ENCODE results near the gene CBR4. TPM values are rescaled to one million over a fixed set of nuclear protein-coding genes. Genes with fewer than 3 reads are reported as not detected.
"Not testable (repeated sequence)": the region's sequence is repeated elsewhere in the genome, so short reads cannot be mapped to it uniquely, and the experiment has no call there.

Gene CBR4
- total RNA-seq, 4 donors from 2014 or later, result 9.3 to 15.8 (median 12.4) TPM

DNA sequence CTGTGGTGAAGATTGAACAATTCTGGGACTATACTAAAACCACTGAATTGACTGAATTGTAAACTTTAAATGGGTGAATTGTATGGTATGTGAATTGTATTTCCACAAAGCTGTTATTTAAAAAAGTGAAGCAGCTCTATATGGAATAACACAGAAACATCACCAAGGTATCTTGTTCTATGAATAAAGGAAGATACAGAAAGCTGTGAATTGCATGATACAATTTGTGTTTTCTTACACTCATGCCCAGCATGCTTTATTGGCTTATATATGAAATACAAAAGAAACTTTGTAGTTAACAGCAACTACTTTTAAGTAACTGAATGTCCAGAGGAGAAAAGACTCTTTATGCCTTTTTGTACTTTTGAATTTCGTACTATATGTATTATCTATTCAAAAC is 11.5 kb downstream of the CBR4 start:
- H3K9me3 ChIP-seq, result no peaks in the 10 kb centered on the region
- H3K4me1 ChIP-seq, result peaks cover 0 to 10% (median 6%) of the 10 kb centered on the region in 4 donors
- DNase-seq (ENCODE audit: extremely low spot score), result no peak
- H3K27me3 ChIP-seq, result no peaks in the 10 kb centered on the region
- no peak overlapping the region for H3K27ac ChIP-seq (replicated peaks in 1 of 4)
- H3K36me3 ChIP-seq, result peaks cover 11 to 40% (median 26%) of the 10 kb centered on the region in 4 donors
- intact Hi-C loops (cut with DNase I), result no loop called here
- no peak for TF ChIP-seq EP300 (IDR thresholded peaks at IDR 0.05)
- TF ChIP-seq POLR2A (IDR thresholded peaks at IDR 0.05; ENCODE audit: low read depth), result no peak
- H3K4me3 ChIP-seq, result no peak overlapping the region
- WGBS, result 95% methylated on average over 1 of the region's 1 CpG

DNA sequence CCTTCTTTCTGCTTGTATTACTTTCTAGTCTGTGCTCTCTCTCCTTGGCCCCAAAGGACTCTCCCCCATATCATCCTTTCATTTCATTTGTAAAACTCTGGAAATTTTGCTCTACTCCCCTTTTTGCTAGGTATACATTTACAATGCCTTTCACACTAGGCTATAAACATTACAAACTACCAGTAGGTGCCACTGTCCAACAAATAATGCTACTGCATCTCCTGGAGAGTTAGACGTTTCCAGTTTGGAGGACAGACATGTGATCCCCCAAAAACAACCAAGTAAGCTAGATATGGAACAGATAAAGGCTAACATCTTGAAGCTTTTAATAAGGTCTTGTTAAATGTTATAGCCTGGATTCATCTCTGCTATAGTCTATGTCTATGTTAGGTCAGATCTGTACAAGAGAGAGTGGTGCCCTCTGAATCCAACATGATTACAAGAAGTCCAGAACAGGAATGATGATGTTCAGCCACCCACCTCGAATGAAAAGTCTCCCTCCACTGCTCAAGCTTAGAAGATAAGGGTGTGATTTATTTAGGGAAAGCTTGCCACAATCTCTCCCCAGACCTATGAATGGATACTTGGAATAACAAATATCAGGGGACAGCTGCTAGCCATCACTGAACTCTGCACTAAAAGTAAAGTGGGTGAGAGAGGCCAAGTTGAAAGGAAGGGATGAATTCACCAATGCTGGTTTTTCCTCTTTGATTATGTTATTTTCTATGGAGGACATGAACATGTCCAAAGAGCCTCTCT is 14.3 kb downstream of the CBR4 start:
- Histone ChIP-seq H3K36me3 (peaks cover 6 to 16% (median 11%) of the 10 kb centered on the region in 4 donors), H3K4me1 (peaks cover 0 to 10% (median 6%) of the 10 kb centered on the region in 4 donors), H3K27ac (replicated peaks in 1 of 4) (no peak overlapping the region), H3K9me3 (no peaks in the 10 kb centered on the region), H3K27me3 (no peaks in the 10 kb centered on the region), H3K4me3 (no peak overlapping the region)
- TF ChIP-seq POLR2A (IDR thresholded peaks at IDR 0.05; ENCODE audit: low read depth), result no peak
- TF ChIP-seq, protein P1, sequence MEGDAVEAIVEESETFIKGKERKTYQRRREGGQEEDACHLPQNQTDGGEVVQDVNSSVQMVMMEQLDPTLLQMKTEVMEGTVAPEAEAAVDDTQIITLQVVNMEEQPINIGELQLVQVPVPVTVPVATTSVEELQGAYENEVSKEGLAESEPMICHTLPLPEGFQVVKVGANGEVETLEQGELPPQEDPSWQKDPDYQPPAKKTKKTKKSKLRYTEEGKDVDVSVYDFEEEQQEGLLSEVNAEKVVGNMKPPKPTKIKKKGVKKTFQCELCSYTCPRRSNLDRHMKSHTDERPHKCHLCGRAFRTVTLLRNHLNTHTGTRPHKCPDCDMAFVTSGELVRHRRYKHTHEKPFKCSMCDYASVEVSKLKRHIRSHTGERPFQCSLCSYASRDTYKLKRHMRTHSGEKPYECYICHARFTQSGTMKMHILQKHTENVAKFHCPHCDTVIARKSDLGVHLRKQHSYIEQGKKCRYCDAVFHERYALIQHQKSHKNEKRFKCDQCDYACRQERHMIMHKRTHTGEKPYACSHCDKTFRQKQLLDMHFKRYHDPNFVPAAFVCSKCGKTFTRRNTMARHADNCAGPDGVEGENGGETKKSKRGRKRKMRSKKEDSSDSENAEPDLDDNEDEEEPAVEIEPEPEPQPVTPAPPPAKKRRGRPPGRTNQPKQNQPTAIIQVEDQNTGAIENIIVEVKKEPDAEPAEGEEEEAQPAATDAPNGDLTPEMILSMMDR (IDR thresholded peaks at IDR 0.05), result peak in 1 of 3 experiments; percentile 18
- no peak for DNase-seq (ENCODE audit: extremely low spot score)
- WGBS, result 28% methylated on average over 2 of the region's 2 CpGs
- intact Hi-C loops (cut with DNase I), result no loop called here

DNA sequence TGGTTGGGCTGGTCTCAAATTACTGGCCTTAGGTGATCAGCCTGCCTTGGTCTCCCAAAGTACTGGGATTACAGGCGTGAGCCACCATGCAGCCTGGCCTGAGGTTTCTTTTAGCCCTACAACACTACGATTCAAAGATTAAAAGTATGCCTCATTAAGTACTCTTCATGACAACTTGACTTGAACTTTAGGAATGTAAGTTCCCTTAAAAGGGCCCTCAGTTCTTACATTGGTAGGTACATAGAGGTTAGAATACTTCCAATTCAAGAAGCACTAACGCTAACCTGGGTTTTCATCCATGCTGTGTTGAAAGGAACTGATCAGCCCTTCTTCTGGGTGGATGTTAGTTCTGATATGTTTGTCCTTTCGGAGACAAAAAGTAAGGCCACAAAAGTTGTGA is 15.1 kb downstream of the CBR4 start:
- no peaks in the 10 kb centered on the region for H3K27me3 ChIP-seq
- peaks cover 10 to 19% (median 14%) of the 10 kb centered on the region in 4 donors for H3K36me3 ChIP-seq
- no peak for DNase-seq (ENCODE audit: extremely low spot score)
- WGBS, result 100% methylated on average over 4 of the region's 4 CpGs
- intact Hi-C loops (cut with DNase I), result no loop called here
- H3K4me1 ChIP-seq, result peaks cover 0 to 6% (median 3%) of the 10 kb centered on the region in 4 donors
- H3K4me3 ChIP-seq, result no peak overlapping the region
- TF ChIP-seq POLR2A (IDR thresholded peaks at IDR 0.05; ENCODE audit: low read depth) (no peak), POLR2AphosphoS5 (IDR thresholded peaks at IDR 0.05) (no peak), EP300 (IDR thresholded peaks at IDR 0.05) (no peak)
- TF ChIP-seq, protein P1 (IDR thresholded peaks at IDR 0.05), result no peak
- no peak overlapping the region for H3K27ac ChIP-seq (replicated peaks in 1 of 4)
- H3K9me3 ChIP-seq, result no peaks in the 10 kb centered on the region

DNA sequence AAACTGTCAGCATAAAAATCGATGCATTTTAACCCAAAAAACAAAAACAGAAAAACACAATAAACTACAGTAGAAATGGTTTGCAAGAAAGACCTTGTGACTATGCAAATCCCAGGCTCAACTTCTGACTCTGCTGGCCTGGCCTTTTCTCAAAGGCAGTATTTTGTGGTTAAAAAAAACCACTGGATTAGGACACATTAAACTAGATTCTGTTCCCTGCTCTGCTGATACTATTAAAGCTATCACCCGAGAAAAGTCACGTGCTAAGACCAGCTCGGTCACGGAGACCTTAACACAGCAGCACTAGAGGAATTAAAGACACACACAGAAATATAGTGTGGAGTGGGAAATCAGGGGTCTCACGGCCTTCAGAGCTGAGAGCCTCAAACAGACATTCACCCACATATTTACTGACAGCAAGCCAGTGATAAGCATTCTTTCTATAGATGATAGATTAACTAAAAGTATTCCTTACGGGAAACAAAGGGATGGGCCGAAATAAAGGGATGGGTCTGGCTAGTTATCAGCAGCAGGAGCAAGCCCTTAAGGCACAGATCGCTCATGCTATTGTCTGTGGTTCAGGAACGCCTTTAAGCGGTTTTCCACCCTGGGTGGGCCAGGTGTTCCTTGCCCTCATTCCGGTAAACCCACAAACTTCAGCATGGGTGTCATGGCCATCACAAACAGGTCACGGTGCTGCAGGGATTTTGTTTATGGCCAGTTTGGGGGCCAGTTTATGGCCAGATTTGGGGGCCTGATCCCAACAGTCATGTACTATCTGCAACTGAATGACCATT is 16.1 kb downstream of the CBR4 start:
- 90% methylated on average over 13 of the region's 13 CpGs for WGBS
- Histone ChIP-seq H3K4me1 (no peaks in the 10 kb centered on the region), H3K9me3 (no peaks in the 10 kb centered on the region), H3K4me3 (no peak overlapping the region), H3K36me3 (peaks cover 9 to 21% (median 10%) of the 10 kb centered on the region in 4 donors), H3K27ac (replicated peaks in 1 of 4) (no peak overlapping the region), H3K27me3 (no peaks in the 10 kb centered on the region)
- intact Hi-C loops (cut with DNase I), result no loop called here
- TF ChIP-seq POLR2AphosphoS5 (IDR thresholded peaks at IDR 0.05) (no peak), POLR2A (IDR thresholded peaks at IDR 0.05; ENCODE audit: low read depth) (no peak), EP300 (IDR thresholded peaks at IDR 0.05) (no peak)
- TF ChIP-seq, protein P1 (IDR thresholded peaks at IDR 0.05), result no peak
- no peak for DNase-seq (ENCODE audit: extremely low spot score)

DNA sequence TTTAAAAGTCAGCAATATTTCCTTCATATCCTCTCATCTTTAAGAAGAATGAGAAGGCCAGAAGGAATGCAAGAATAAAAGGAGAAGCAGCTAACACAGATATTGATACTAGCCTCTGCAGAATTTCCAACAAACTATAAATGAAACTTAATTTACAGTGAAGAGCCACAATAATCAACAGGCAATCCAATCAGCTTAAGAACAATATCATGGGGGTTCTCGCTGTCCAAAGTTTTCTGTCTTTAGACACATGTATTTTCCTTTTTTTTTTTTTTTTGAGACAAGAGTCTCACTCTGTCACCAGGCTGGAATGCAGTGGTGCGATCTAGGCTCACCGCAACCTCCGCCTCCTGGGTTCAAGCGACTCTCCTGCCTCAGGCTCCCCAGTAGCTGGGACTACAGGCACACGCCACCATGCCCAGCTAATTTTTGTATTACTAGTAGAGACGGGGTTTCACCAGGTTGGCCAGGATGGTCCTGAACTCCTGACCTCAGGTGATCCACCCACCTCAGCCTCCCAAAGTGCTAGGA is 17.0 kb downstream of the CBR4 start:
- H3K27ac ChIP-seq (replicated peaks in 1 of 4); H3K4me1 ChIP-seq; intact Hi-C loops (cut with DNase I); H3K27me3 ChIP-seq; DNase-seq (ENCODE audit: extremely low spot score); H3K4me3 ChIP-seq; H3K9me3 ChIP-seq: not testable (repeated sequence)
- H3K36me3 ChIP-seq, result peaks cover 9 to 29% (median 10%) of the 10 kb centered on the region in 4 donors
- WGBS, result 94% methylated on average over 7 of the region's 7 CpGs
